HEK293T (cell line): Measurements from ENCODE around the gene CASKIN1.

ENCODE experiments used
- BHLHE40 ChIP-seq: fragments of 450-650 bp; IDR thresholded peaks from 2 replicates; pipeline ENCODE4 v1.6.1; 2016; ENCODE audit warnings: mild to moderate bottlenecking, moderate library complexity, borderline replicate concordance
- FOXA1 ChIP-seq: fragments of 450-650 bp; IDR thresholded peaks from 2 replicates; pipeline ENCODE4 v1.6.1; 2016; ENCODE audit warnings: mild to moderate bottlenecking
- FOXM1 ChIP-seq: fragments of 450-650 bp; IDR thresholded peaks from 2 replicates; pipeline ENCODE4 v1.6.1; 2017; ENCODE audit warnings: mild to moderate bottlenecking, borderline replicate concordance
- L3MBTL2 ChIP-seq: fragments of 450-650 bp; conservative IDR thresholded peaks from 2 replicates; pipeline ENCODE4 v1.6.1; 2016; ENCODE audit warnings: mild to moderate bottlenecking
- LEF1 ChIP-seq: fragments of 450-650 bp; IDR thresholded peaks from 2 replicates; pipeline ENCODE4 v1.6.1; 2017; ENCODE audit warnings: mild to moderate bottlenecking, borderline replicate concordance
- PKNOX1 ChIP-seq: fragments of 450-650 bp; IDR thresholded peaks from 2 replicates; pipeline ENCODE4 v1.6.1; 2016

GRCh38 chr16:2177101-2177500 is 19.3 kb downstream of the CASKIN1 start:
- no peak for TF ChIP-seq FOXA1
- no peak for TF ChIP-seq BHLHE40
- no peak for TF ChIP-seq PKNOX1
- TF ChIP-seq L3MBTL2, result no peak
- no peak for TF ChIP-seq FOXM1
- TF ChIP-seq LEF1, result no peak
